GM12878 (cell line): ENCODE measurements around the gene DNAJC16. TPM values are rescaled to one million over a fixed set of nuclear protein-coding genes. Genes with fewer than 3 reads are reported as not detected.
A peak's percentile ranks its signal among the peaks of the same experiment; 100 is the strongest.

Source experiments
- ATF7 ChIP-seq: fragments of 450-650 bp; IDR thresholded peaks from 2 replicates; pipeline ENCODE4 v1.6.1; 2016; ENCODE audit warnings: low read depth, mild to moderate bottlenecking
- CHD4 ChIP-seq: fragments of 200-600 bp; sonication (generic); IDR thresholded peaks from 2 replicates; pipeline ENCODE4 v1.6.1; 2016; ENCODE audit warnings: mild to moderate bottlenecking
- FOXK2 ChIP-seq: fragments of 450-650 bp; IDR thresholded peaks from 2 replicates; pipeline ENCODE4 v1.6.1; 2017; ENCODE audit warnings: mild to moderate bottlenecking, moderate library complexity
- HDGF ChIP-seq: fragments of 450-650 bp; IDR thresholded peaks from 2 replicates; pipeline ENCODE4 v1.6.1; 2016; ENCODE audit warnings: antibody characterized with exemption
- IKZF1 ChIP-seq: fragments of 450-650 bp; conservative IDR thresholded peaks from 2 replicates; pipeline ENCODE4 v1.6.1; 2017; ENCODE audit warnings: antibody characterized with exemption, mild to moderate bottlenecking
- MEF2B ChIP-seq: fragments of 450-650 bp; IDR thresholded peaks from 2 replicates; pipeline ENCODE4 v1.6.1; 2018; ENCODE audit warnings: mild to moderate bottlenecking, moderate library complexity; ENCODE audit not compliant: partially characterized antibody, poor library complexity, severe bottlenecking
- MTA3 ChIP-seq: IDR thresholded peaks from 2 replicates; pipeline ENCODE4 v1.6.1; 2012; ENCODE audit warnings: low read length, inconsistent platforms, borderline replicate concordance
- MXI1 ChIP-seq: fragments of 150-350 bp; IDR thresholded peaks from 2 replicates; pipeline ENCODE4 v1.6.1; 2011; ENCODE audit warnings: low read depth, mild to moderate bottlenecking, inconsistent platforms, low read length, improper control_type of control experiment
- NFYA ChIP-seq: IDR thresholded peaks from 2 replicates; pipeline ENCODE4 v1.6.1; 2011; ENCODE audit warnings: low read depth, mild to moderate bottlenecking, low read length, improper control_type of control experiment, borderline replicate concordance
- NR2C1 ChIP-seq: fragments of 450-650 bp; IDR thresholded peaks from 2 replicates; pipeline ENCODE4 v1.6.1; 2017; ENCODE audit warnings: antibody characterized with exemption, mild to moderate bottlenecking, moderate library complexity
- NR2C2 ChIP-seq: IDR thresholded peaks from 2 replicates; pipeline ENCODE4 v1.6.1; 2011; ENCODE audit warnings: borderline replicate concordance, low read depth; ENCODE audit not compliant: control insufficient read depth, insufficient read length
- PAX5 ChIP-seq: IDR thresholded peaks from 2 replicates; pipeline ENCODE4 v1.6.1; 2011; ENCODE audit warnings: low read depth, low read length, borderline replicate concordance
- POU2F2 ChIP-seq: IDR thresholded peaks from 3 replicates; pipeline ENCODE4 v1.6.1; 2011; ENCODE audit warnings: low read depth, mild to moderate bottlenecking, low read length, borderline replicate concordance
- SMAD5 ChIP-seq: IDR thresholded peaks from 2 replicates; pipeline ENCODE4 v1.6.1; 2016; ENCODE audit warnings: antibody characterized with exemption, low read depth
- SUPT20H ChIP-seq: IDR thresholded peaks from 2 replicates; pipeline ENCODE4 v1.6.1; 2011; ENCODE audit warnings: low read depth, mild to moderate bottlenecking, low read length, moderate library complexity, borderline replicate concordance; ENCODE audit not compliant: control insufficient read depth
- TARDBP ChIP-seq: IDR thresholded peaks from 2 replicates; pipeline ENCODE4 v1.6.1; 2016; ENCODE audit warnings: borderline replicate concordance
- TBL1XR1 ChIP-seq: IDR thresholded peaks from 2 replicates; pipeline ENCODE4 v1.6.1; 2012; ENCODE audit warnings: low read depth, low read length, improper control_type of control experiment
- TCF7 ChIP-seq: IDR thresholded peaks from 2 replicates; pipeline ENCODE4 v1.6.1; 2014; ENCODE audit warnings: antibody characterized with exemption, borderline replicate concordance
- WRNIP1 ChIP-seq: IDR thresholded peaks from 2 replicates; pipeline ENCODE4 v1.6.1; 2011; ENCODE audit warnings: low read depth, low read length, improper control_type of control experiment, borderline replicate concordance
- YY1 ChIP-seq: IDR thresholded peaks from 2 replicates; pipeline ENCODE4 v1.6.1; 2011; ENCODE audit warnings: low read depth, mild to moderate bottlenecking, low read length
- ZZZ3 ChIP-seq: IDR thresholded peaks from 2 replicates; pipeline ENCODE4 v1.6.1; 2011; ENCODE audit warnings: low read depth; ENCODE audit not compliant: control insufficient read depth, insufficient read length
- polyA plus RNA-seq, 11 experiments: library from polyadenylated mRNA; depleted of rRNA in 4 of 11; unstranded in 6 of 11; stranded (reverse) in 5 of 11; fragments of >200 nt; fragmentation: Nextera tagmentation in 4 of 11; fragmentation: Illumina TruSeq in 1 of 11; extraction: Ambion mirVana in 4 of 11; extraction: Trizol in 1 of 11; gene quantifications; 1 replicate in 1 of 11; 2 replicates in 10 of 11; pipeline versions ENCODE4 v1.2.1 to v1.2.3, GENCODE V29; 2011 to 2016; ENCODE audit warnings: inconsistent platforms in 2 of 11, missing spikeins in 2 of 11, low read depth in 1 of 11
- total RNA-seq, 4 experiments: library from RNA; depleted of rRNA in 3 of 4; stranded (reverse); fragments of >200 nt in 3 of 4; fragmentation: Illumina TruSeq in 1 of 4; extraction: Trizol in 1 of 4; gene quantifications; 2 replicates each; pipeline versions ENCODE4 v1.2.1 to v1.2.3, GENCODE V29; 2013 to 2021
- TF ChIP-seq, protein P1 (sequence below): fragments of 450-650 bp; IDR thresholded peaks from 2 replicates; pipeline ENCODE4 v1.6.1; 2017; ENCODE audit warnings: mild to moderate bottlenecking, moderate library complexity
- TF ChIP-seq, protein P2 (sequence below): fragments of 450-650 bp; IDR thresholded peaks from 2 replicates; pipeline ENCODE4 v1.6.1; 2016; ENCODE audit warnings: mild to moderate bottlenecking, moderate library complexity, borderline replicate concordance

The DNAJC16 gene
- total and polyA plus RNA-seq, 10 of the 15 experiments (the other 5 are each of a cell fraction or from before 2014, with no cell fraction given): 2.4 to 12.7 (median 7.8) TPM

DNA sequence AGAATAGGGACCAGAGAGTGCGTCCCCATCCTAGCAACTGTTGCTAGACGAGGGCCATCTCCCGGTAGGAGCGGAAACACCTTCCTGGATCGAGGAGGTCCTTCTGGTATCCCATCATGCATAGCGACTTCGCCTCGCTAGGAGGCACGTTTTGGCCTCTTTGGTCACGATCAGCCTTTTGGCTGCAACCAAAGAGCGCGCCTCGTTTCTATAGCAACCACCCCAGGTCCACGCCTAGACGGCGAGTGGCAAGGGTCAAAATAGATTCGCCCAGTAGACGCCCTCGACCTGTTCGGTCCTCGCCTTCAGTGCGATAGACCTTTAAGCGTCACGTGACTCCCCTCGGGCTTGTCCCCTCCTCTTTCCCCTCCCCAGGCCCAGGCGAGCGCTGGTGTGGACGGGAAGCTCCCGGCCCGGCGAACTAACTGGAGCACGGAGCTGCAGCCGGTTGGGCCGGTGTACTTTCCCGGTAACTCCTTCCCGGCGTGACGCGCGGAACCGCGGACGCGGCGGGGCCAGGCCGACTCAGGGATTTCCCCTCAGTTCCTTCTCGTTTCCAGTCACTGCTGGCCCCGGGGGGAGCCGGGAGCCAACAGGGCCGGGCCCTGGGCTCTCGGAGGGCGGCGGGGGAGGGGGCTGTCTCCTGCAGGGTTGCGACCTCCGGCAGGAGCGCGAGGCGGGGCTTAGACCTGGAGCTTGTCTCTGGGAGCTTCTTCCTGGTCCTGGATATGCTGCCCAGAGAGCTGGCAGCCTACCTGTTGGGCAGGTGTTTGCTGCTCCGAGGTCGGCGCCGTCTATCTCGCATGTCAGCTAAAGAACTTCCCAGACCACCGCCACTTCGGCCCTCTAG lies at the start of gene DNAJC16 (continued):
- TF ChIP-seq, protein P1, sequence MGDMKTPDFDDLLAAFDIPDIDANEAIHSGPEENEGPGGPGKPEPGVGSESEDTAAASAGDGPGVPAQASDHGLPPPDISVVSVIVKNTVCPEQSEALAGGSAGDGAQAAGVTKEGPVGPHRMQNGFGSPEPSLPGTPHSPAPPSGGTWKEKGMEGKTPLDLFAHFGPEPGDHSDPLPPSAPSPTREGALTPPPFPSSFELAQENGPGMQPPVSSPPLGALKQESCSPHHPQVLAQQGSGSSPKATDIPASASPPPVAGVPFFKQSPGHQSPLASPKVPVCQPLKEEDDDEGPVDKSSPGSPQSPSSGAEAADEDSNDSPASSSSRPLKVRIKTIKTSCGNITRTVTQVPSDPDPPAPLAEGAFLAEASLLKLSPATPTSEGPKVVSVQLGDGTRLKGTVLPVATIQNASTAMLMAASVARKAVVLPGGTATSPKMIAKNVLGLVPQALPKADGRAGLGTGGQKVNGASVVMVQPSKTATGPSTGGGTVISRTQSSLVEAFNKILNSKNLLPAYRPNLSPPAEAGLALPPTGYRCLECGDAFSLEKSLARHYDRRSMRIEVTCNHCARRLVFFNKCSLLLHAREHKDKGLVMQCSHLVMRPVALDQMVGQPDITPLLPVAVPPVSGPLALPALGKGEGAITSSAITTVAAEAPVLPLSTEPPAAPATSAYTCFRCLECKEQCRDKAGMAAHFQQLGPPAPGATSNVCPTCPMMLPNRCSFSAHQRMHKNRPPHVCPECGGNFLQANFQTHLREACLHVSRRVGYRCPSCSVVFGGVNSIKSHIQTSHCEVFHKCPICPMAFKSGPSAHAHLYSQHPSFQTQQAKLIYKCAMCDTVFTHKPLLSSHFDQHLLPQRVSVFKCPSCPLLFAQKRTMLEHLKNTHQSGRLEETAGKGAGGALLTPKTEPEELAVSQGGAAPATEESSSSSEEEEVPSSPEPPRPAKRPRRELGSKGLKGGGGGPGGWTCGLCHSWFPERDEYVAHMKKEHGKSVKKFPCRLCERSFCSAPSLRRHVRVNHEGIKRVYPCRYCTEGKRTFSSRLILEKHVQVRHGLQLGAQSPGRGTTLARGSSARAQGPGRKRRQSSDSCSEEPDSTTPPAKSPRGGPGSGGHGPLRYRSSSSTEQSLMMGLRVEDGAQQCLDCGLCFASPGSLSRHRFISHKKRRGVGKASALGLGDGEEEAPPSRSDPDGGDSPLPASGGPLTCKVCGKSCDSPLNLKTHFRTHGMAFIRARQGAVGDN: no peak
- TF ChIP-seq YY1: peak; percentile 67
- TF ChIP-seq IKZF1: peak; percentile 90
- TF ChIP-seq, protein P2, sequence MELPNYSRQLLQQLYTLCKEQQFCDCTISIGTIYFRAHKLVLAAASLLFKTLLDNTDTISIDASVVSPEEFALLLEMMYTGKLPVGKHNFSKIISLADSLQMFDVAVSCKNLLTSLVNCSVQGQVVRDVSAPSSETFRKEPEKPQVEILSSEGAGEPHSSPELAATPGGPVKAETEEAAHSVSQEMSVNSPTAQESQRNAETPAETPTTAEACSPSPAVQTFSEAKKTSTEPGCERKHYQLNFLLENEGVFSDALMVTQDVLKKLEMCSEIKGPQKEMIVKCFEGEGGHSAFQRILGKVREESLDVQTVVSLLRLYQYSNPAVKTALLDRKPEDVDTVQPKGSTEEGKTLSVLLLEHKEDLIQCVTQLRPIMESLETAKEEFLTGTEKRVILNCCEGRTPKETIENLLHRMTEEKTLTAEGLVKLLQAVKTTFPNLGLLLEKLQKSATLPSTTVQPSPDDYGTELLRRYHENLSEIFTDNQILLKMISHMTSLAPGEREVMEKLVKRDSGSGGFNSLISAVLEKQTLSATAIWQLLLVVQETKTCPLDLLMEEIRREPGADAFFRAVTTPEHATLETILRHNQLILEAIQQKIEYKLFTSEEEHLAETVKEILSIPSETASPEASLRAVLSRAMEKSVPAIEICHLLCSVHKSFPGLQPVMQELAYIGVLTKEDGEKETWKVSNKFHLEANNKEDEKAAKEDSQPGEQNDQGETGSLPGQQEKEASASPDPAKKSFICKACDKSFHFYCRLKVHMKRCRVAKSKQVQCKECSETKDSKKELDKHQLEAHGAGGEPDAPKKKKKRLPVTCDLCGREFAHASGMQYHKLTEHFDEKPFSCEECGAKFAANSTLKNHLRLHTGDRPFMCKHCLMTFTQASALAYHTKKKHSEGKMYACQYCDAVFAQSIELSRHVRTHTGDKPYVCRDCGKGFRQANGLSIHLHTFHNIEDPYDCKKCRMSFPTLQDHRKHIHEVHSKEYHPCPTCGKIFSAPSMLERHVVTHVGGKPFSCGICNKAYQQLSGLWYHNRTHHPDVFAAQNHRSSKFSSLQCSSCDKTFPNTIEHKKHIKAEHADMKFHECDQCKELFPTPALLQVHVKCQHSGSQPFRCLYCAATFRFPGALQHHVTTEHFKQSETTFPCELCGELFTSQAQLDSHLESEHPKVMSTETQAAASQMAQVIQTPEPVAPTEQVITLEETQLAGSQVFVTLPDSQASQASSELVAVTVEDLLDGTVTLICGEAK: peak; percentile 76; the same call in 1 of the 2 replicates
- peak; percentile 83 for TF ChIP-seq MEF2B
- peak; percentile 77 for TF ChIP-seq ATF7
- no peak for TF ChIP-seq TBL1XR1
- TF ChIP-seq FOXK2: no peak
- TF ChIP-seq MTA3: no peak
- TF ChIP-seq TCF7: no peak
- no peak for TF ChIP-seq PAX5
- peak; percentile 76; the same call in 1 of the 2 replicates for TF ChIP-seq TARDBP
- no peak for TF ChIP-seq ZZZ3
- peak; percentile 54; the same call in 2 of the 3 replicates for TF ChIP-seq POU2F2
- TF ChIP-seq SMAD5: 0 out of 2 replicates have a peak, but pooled peaks have one; percentile 52
- TF ChIP-seq SUPT20H: no peak
- peak; percentile 98 for TF ChIP-seq MXI1
- TF ChIP-seq HDGF: peak; percentile 68
- TF ChIP-seq CHD4: no peak
- no peak for TF ChIP-seq NFYA
- 0 out of 2 replicates have a peak, but pooled peaks have one; percentile 22 for TF ChIP-seq WRNIP1
- no peak for TF ChIP-seq NR2C2
- peak; percentile 65 for TF ChIP-seq NR2C1
